Large intestine (tissue), 3 donors: ENCODE data around the gene TMEM52B. TPM values are rescaled to one million over a fixed set of nuclear protein-coding genes. Genes with fewer than 3 reads are reported as not detected.
"Not testable (repeated sequence)": the region's sequence is repeated elsewhere in the genome, so short reads cannot be mapped to it uniquely, and the experiment has no call there.

Source experiments
- DNase-seq, 2 donors: peaks; one replicate each; pipeline versions ENCODE4 v3.0.0 to v3.0.0-alpha.2; 2013
- H3K27ac ChIP-seq: one replicate; pipeline ENCODE4 v1.5.1; 2013; ENCODE audit warnings: low read length
- H3K27me3 ChIP-seq: 2 replicates; pipeline ENCODE4 v1.6.1; 2013; ENCODE audit warnings: low read length; ENCODE audit not compliant: control insufficient read depth, insufficient read depth
- H3K36me3 ChIP-seq: 2 replicates; pipeline ENCODE4 v1.6.1; 2013; ENCODE audit warnings: low read length; ENCODE audit not compliant: control insufficient read depth, insufficient read depth
- H3K4me1 ChIP-seq: one replicate; pipeline ENCODE4 v1.6.1; 2013; ENCODE audit warnings: low read length; ENCODE audit not compliant: control insufficient read depth, insufficient read depth
- H3K4me3 ChIP-seq: one replicate; pipeline ENCODE4 v1.5.1; 2013; ENCODE audit warnings: low read length
- H3K9me3 ChIP-seq: one replicate; pipeline ENCODE4 v1.6.1; 2013; ENCODE audit warnings: mild to moderate bottlenecking, low read depth, low read length, moderate library complexity; ENCODE audit not compliant: control insufficient read depth
- WGBS: methylation state at CpG from one replicate; pipeline ENCODE4 v1.1.5; 2013; ENCODE audit warnings: low lambda C conversion rate; ENCODE audit not compliant: insufficient coverage; 5-methylcytosine and 5-hydroxymethylcytosine counted together
- polyA plus RNA-seq: library from polyadenylated mRNA; unstranded; fragments of 120-200 nt; gene quantifications from one replicate; pipeline ENCODE4 v1.2.1, GENCODE V29; 2013

Gene TMEM52B
- polyA plus RNA-seq, 1 donor = 1.3 TPM

DNA sequence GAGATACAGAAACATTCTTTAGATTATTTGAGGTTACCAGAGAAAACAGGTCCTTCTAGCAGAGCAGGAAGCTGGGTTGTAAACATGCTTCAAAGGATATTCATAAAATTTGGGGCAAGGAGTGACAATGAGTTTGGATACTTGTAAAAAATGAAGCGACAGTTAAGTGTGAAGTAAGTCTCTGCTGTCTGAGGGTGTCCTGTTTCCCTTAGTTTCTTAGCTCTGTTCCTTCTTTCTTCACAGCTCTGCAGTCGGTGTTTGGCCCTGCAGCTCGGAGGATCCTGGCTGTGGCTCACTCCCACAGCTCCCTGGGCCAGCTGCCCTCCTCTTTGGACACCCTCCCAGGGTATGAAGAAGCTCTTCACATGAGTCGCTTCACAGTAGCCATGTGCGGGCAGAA is 10.8 kb downstream of the TMEM52B start:
- no peaks in the 10 kb centered on the region for H3K9me3 ChIP-seq
- no peak for DNase-seq
- peaks cover 3% of the 10 kb centered on the region for H3K4me1 ChIP-seq
- H3K4me3 ChIP-seq = no peak overlapping the region
- no peak overlapping the region for H3K27ac ChIP-seq
- no CpG with 5 or more reads among the region's 5 CpGs for WGBS
- H3K36me3 ChIP-seq = no peaks in the 10 kb centered on the region
- H3K27me3 ChIP-seq = no peaks in the 10 kb centered on the region

DNA sequence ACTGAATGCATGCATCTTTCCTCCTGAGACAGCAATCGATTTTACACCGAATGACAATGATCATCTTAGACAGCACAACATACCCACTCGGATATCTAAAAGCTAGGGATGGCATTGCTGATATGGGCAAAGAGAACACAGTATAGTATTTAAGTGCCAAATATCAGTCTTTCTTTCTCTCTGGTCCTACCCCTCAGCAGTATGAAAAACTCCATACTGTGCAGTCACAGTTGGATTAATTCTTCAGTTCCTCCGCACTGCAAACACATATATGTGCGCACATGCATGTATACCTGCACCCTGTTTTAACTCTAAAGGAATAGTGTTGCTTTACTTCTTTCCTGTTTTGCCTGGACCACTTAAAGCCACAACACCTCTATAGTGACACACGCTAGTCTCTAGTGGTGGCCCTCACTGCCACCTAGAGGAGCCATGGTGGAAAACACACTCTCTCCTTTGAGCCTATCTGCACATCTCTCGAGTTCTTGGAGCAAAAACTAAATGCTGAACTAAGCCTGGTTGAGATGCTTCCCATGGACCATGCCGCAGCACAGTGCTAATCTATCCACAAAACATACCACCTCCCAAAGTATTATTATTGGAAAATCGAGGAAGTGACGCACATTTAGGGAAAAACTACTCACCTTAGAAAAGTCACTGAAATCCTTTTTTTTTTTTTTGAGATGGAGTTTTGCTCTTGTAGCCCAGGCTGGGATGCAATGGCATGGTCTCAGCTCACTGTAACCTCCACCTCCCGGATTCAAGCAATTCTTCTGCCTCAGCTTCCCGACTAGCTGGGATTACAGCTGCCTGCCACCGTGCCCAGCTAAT is 11.9 kb downstream of the TMEM52B start:
- H3K27ac ChIP-seq = no peak overlapping the region
- no peaks in the 10 kb centered on the region for H3K27me3 ChIP-seq
- DNase-seq = peak; percentile 50 to 64
- peaks cover 3% of the 10 kb centered on the region for H3K4me1 ChIP-seq
- H3K36me3 ChIP-seq = no peaks in the 10 kb centered on the region
- H3K4me3 ChIP-seq = no peak overlapping the region
- no peaks in the 10 kb centered on the region for H3K9me3 ChIP-seq
- WGBS = 36% methylated on average over 2 of the region's 13 CpGs

DNA sequence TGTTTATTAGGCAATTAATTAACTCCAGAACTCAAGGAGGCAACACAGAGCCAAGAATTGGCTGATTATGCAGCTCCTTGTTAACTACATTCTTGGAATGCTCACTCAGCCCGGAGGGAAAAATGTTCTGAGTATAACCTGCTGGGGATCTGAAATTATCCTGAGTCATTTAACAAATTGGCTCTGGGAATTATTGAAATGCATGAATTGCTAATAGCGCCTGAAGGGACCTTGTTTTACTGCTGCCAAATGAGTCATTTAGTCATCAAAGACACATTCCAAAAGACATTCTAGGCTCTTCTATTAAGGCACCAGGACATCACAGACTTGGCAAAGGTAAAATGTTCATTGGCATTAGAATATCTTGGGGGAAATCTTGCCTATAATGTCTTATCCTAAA is 13.0 kb downstream of the TMEM52B start:
- no peak overlapping the region for H3K4me3 ChIP-seq
- H3K27me3 ChIP-seq = no peaks in the 10 kb centered on the region
- no CpG with 5 or more reads among the region's 2 CpGs for WGBS
- no peaks in the 10 kb centered on the region for H3K36me3 ChIP-seq
- no peaks in the 10 kb centered on the region for H3K4me1 ChIP-seq
- H3K9me3 ChIP-seq = no peaks in the 10 kb centered on the region
- DNase-seq = no peak
- H3K27ac ChIP-seq = no peak overlapping the region

DNA sequence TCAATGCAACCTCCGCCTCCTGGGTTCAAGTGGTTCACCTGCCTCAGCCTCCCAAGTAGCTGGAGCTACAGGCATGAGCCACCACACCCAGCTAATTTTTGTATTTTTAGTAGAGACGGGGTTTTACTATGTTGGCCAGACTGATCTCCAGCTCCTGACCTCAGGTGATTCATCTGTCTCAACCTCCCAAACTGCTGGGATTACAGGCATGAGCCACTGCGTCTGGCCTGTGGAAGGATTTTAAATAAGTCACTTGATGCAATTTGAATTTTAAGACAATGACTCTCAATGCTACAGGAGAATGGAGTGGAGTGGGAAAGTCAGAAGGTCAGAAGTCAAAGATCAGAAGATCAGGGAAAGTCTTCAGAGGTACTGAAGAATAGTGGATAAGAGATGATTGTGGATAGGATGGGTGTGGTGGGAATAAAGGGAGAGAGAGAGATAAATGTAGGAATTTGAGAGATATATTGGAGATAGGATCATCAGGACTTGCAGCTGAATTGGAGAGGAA is 15.4 kb downstream of the TMEM52B start:
- no peak for DNase-seq
- no peaks in the 10 kb centered on the region for H3K36me3 ChIP-seq
- WGBS = no CpG with 5 or more reads among the region's 3 CpGs
- no peak overlapping the region for H3K27ac ChIP-seq
- H3K27me3 ChIP-seq = no peaks in the 10 kb centered on the region
- no peaks in the 10 kb centered on the region for H3K4me1 ChIP-seq
- H3K9me3 ChIP-seq = no peaks in the 10 kb centered on the region
- H3K4me3 ChIP-seq = no peak overlapping the region

DNA sequence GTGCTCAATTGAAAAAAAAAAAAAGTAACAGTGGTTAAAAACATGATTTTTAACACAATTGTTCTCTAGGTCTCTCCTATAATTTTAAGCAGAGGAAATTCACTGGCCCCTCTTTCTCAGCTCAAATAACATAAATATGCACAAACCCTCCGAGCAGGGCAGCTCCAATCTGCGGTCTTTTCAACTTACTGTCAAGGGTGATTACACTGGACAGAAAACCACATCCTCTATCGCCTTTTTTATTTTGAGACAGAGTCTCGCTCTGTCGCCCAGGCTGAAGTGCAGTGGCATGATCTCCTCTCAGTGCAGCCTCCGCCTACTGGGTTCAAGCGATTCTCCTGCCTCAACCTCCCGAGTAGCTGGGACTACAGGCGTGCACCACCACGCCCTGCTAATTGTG is 17.4 kb downstream of the TMEM52B start:
- H3K4me1 ChIP-seq = no peaks in the 10 kb centered on the region
- no peaks in the 10 kb centered on the region for H3K36me3 ChIP-seq
- no peaks in the 10 kb centered on the region for H3K27me3 ChIP-seq
- H3K9me3 ChIP-seq = no peaks in the 10 kb centered on the region
- no peak for DNase-seq
- H3K27ac ChIP-seq = no peak overlapping the region
- no peak overlapping the region for H3K4me3 ChIP-seq
- WGBS = no CpG with 5 or more reads among the region's 10 CpGs

DNA sequence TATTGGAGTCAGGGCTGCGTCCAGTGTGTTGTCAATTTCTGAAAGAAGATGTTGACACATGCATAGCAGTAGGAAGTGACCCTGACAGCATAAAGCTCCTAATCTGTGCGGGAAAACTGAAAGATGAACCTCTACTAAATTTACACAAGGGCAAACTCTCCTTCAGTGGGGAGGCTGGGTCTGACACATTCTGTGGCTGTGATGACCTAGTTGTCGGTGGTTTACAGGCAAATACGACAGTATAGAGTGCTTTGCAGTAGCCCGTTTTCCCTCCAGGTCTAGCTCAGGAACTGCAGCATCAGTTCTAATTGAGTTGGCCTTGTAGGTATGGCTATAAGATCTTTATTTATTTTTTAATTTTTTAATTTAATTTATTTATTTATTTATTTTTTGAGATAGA is 19.0 kb downstream of the TMEM52B start:
- no peaks in the 10 kb centered on the region for H3K9me3 ChIP-seq
- DNase-seq = no peak
- WGBS = 100% methylated on average over 1 of the region's 5 CpGs
- no peaks in the 10 kb centered on the region for H3K4me1 ChIP-seq
- H3K4me3 ChIP-seq = no peak overlapping the region
- H3K36me3 ChIP-seq = no peaks in the 10 kb centered on the region
- no peaks in the 10 kb centered on the region for H3K27me3 ChIP-seq
- no peak overlapping the region for H3K27ac ChIP-seq

DNA sequence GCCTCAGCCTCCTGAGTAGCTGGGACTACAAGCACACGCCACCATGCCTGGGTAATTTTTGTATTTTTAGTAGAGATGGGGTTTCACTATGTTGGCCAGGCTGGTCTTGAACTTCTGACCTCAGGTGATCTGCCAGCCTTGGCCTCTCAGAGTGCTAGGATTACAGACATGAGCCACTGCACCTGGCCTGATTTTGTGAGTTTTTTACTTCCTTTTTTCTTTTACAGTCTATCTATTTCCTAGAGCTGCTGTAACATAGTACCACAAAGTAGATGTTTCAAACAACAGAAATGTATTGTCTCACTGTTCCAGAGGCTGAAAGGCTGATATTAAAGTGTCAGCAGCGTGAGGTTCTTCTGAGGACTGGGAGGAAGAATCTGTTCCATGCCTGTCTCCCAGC is 25.7 kb downstream of the TMEM52B start:
- H3K4me3 ChIP-seq, H3K9me3 ChIP-seq, H3K27me3 ChIP-seq, H3K36me3 ChIP-seq, H3K4me1 ChIP-seq, DNase-seq, H3K27ac ChIP-seq: not testable (repeated sequence)
- no CpG with 5 or more reads among the region's 2 CpGs for WGBS

DNA sequence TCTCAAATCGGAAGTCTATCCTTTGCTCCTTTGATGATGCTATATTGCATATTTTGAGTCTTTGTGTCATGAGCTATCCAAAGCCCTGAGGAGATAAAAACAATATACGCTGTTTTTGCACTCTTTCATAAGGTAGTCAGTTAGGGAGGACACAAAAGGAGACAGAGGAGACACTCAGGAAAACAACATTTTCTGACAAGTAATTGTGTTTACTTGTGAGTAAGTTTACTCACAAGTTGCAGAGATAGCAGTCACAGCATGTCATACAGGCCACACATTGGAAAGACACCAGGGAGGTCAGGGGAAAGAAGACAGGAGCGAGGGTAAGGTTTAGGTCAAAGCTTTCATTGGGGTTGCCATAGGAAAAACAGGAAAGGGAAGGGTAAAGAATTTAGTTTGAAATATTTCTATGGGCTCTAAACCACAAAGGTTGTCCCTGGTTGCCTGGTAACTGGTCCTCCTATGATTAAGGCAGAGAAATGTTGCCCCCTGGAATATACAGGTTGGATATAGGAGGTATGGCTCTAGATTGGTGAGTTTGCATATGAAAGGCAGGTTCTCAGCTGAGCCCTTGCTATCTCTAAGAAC is 26.5 kb downstream of the TMEM52B start:
- no peak overlapping the region for H3K4me3 ChIP-seq
- H3K27ac ChIP-seq = no peak overlapping the region
- no peaks in the 10 kb centered on the region for H3K4me1 ChIP-seq
- no peaks in the 10 kb centered on the region for H3K27me3 ChIP-seq
- no peak for DNase-seq
- H3K9me3 ChIP-seq = no peaks in the 10 kb centered on the region
- no peaks in the 10 kb centered on the region for H3K36me3 ChIP-seq
- WGBS = 80% methylated on average over 1 of the region's 3 CpGs

DNA sequence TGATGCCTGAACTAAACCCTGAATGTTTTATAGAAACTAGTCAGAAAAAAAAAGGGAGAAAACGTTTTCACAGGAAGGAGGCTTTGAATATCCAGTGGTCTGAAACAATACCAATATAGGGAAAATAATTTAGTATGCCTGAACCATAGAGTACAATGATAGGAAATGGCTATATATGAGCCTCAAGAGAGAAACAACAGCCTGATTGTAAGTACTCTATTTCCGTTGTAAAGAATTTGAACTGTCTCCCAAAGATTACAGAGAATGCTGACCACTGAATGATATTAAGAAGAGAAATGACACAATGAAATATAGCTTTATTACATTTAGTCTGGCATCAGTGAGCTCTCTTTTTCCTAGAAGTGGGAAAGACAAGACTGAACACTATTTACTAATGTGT is 28.3 kb downstream of the TMEM52B start:
- Histone ChIP-seq H3K27ac (no peak overlapping the region), H3K27me3 (no peaks in the 10 kb centered on the region), H3K9me3 (no peaks in the 10 kb centered on the region), H3K36me3 (no peaks in the 10 kb centered on the region), H3K4me3 (no peak overlapping the region), H3K4me1 (no peaks in the 10 kb centered on the region)
- 67% methylated on average over 1 of the region's 2 CpGs for WGBS
- no peak for DNase-seq

DNA sequence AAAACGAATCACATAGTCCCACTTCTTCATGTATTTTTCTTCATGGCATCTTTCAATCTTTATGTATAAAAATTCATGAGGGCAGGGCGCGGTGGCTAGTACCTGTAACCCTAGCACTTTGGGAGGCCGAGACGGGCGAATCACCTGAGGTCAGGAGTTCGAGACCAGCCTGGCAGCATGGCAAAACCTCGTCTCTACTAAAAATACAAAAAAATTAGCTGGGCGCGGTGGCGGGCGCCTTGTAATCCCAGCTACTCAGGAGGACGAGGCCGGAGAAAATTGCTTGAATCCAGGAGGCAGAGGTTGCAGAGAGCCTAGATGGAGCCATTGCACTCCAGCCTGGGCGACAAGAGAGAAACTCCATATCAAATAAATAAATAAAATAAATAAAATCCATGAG is 31.4 kb downstream of the TMEM52B start:
- Histone ChIP-seq H3K36me3 (no peaks in the 10 kb centered on the region), H3K4me1 (peaks cover 12% of the 10 kb centered on the region), H3K27me3 (no peaks in the 10 kb centered on the region), H3K4me3 (no peak overlapping the region), H3K9me3 (no peaks in the 10 kb centered on the region), H3K27ac (no peak overlapping the region)
- WGBS = 94% methylated on average over 2 of the region's 15 CpGs
- DNase-seq = no peak
